NT2/D1 (cell line): ENCODE measurements around the gene SLC41A1.

Experiments
- DNase-seq: peaks from one replicate; pipeline ENCODE4 v3.0.0-alpha.2; 2011; ENCODE audit warnings: low read depth, low spot score
- H3K27me3 ChIP-seq: 2 replicates; pipeline ENCODE4 v1.6.0; 2011; ENCODE audit warnings: mild to moderate bottlenecking; ENCODE audit not compliant: insufficient read length, insufficient read depth
- H3K36me3 ChIP-seq: 2 replicates; pipeline ENCODE4 v1.6.1; 2011; ENCODE audit warnings: mild to moderate bottlenecking, low read length, mixed read lengths; ENCODE audit not compliant: insufficient read depth, insufficient read length
- H3K4me1 ChIP-seq: 2 replicates; pipeline ENCODE4 v1.5.1; 2011; ENCODE audit not compliant: insufficient read depth, insufficient read length
- H3K4me3 ChIP-seq: 2 replicates; pipeline ENCODE4 v1.5.1; 2011; ENCODE audit warnings: low read depth; ENCODE audit not compliant: insufficient read length
- H3K9ac ChIP-seq: 2 replicates; pipeline ENCODE4 v1.6.0; 2011; ENCODE audit warnings: low read depth; ENCODE audit not compliant: insufficient read length
- H3K9me3 ChIP-seq: 2 replicates; pipeline ENCODE4 v1.5.1; 2011; ENCODE audit warnings: mild to moderate bottlenecking, low read length; ENCODE audit not compliant: insufficient read depth
- SUZ12 ChIP-seq: IDR thresholded peaks from 2 replicates; pipeline ENCODE4 v1.6.1; 2011; ENCODE audit not compliant: insufficient read length, insufficient read depth; ENCODE audit errors: extremely low read depth
- YY1 ChIP-seq: IDR thresholded peaks from 2 replicates; pipeline ENCODE4 v1.6.1; 2011; ENCODE audit not compliant: insufficient read length, insufficient read depth
- ZNF274 ChIP-seq: IDR thresholded peaks from 2 replicates; pipeline ENCODE4 v1.6.1; 2011; ENCODE audit warnings: mild to moderate bottlenecking, low read depth, low read length

SLC41A1 gene

DNA sequence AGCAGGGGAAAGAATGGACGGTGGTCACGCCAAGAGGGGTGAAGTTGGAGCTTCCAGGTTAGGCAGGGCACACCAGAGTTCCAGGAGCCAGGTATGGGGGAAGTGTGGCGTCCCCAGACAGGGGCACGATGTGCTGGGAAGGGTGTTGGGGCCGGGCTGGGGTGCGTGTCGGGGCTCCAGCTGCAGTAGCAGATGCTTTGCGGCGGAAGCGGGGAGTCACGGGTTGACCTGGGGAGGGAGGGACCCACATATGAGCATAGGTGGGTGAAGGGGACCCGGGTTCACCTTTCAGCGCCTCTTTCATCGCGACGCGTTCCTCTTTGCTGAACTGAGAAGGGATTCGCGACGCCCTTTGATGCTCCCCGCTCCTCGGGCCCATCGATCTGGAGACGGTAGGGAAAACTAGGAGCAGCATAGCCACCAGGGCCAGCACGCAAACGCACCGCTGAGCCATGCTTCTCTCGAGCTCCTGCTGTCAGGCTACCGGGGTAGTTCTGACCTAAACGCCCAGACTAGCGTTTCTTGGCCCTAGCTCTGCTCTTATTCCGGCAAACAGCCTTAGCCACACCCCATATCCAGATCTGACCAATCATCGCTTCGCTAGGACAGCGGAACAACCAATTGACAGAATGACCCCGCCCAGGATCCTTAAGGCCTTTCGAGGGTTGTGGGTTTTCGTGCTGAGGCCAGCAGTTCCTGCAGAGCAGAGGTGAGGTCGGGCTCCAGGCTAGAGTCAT, 36.8 kb upstream of the SLC41A1 start, which contains the start of gene PM20D1:
PM20D1 (minus strand) TSS at position 514 of the 737 bp plus-strand sequence; CDS start at position 454, 60 bp downstream.
- peaks cover 14% of the 10 kb centered on the region for H3K9me3 ChIP-seq
- H3K4me3 ChIP-seq: no peak within 1 kb of the TSS
- no peak within 1 kb of the TSS for H3K9ac ChIP-seq
- no peaks in the 10 kb centered on the region for H3K36me3 ChIP-seq
- no peaks in the 10 kb centered on the region for H3K27me3 ChIP-seq
- H3K4me1 ChIP-seq: no peaks in the 10 kb centered on the region
- TF ChIP-seq YY1 (no peak), ZNF274 (no peak), SUZ12 (no peak)
- DNase-seq: no peak

GRCh38 chr1:205843036-205843859, 30.2 kb upstream of the SLC41A1 start:
- no peak for TF ChIP-seq ZNF274
- no peak for TF ChIP-seq SUZ12
- no peak for TF ChIP-seq YY1
- Histone ChIP-seq H3K27me3 (no peaks in the 10 kb centered on the region), H3K4me1 (peaks cover 4% of the 10 kb centered on the region), H3K4me3 (no peak overlapping the region), H3K9me3 (no peaks in the 10 kb centered on the region), H3K36me3 (no peaks in the 10 kb centered on the region), H3K9ac (no peak overlapping the region)
- no peak for DNase-seq

DNA sequence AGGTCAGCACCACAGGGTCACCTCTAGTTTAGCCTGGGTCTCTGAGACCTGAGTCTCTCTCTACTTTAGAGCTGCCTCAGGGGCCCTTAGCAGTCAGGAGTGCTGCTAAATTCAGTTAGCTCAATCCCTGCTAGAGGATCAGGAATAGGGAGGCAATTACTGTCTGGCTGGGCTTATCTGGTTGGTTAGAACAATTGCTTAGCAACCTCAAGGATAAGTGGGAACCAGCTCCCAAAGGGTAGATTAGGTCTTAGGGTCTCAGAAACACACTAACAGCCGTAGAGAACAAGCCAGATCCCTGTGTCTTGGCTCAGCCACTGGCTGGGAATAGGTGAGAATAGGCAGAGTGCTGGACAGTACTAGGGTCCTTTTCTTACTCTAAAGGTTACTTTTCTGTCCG, 29.2 kb upstream of the SLC41A1 start:
- TF ChIP-seq ZNF274: no peak
- H3K4me1 ChIP-seq: peaks cover 4% of the 10 kb centered on the region
- no peaks in the 10 kb centered on the region for H3K36me3 ChIP-seq
- DNase-seq: no peak
- no peaks in the 10 kb centered on the region for H3K9me3 ChIP-seq
- H3K27me3 ChIP-seq: no peaks in the 10 kb centered on the region
- no peak overlapping the region for H3K9ac ChIP-seq
- no peak overlapping the region for H3K4me3 ChIP-seq

GRCh38 chr1:205840146-205840923, 27.3 kb upstream of the SLC41A1 start:
- Histone ChIP-seq H3K27me3 (no peaks in the 10 kb centered on the region), H3K4me3 (no peak overlapping the region), H3K36me3 (no peaks in the 10 kb centered on the region), H3K9ac (no peak overlapping the region), H3K4me1 (peaks cover 4% of the 10 kb centered on the region), H3K9me3 (no peaks in the 10 kb centered on the region)
- no peak for DNase-seq
- no peak for TF ChIP-seq YY1
- TF ChIP-seq ZNF274: no peak
- TF ChIP-seq SUZ12: no peak

DNA sequence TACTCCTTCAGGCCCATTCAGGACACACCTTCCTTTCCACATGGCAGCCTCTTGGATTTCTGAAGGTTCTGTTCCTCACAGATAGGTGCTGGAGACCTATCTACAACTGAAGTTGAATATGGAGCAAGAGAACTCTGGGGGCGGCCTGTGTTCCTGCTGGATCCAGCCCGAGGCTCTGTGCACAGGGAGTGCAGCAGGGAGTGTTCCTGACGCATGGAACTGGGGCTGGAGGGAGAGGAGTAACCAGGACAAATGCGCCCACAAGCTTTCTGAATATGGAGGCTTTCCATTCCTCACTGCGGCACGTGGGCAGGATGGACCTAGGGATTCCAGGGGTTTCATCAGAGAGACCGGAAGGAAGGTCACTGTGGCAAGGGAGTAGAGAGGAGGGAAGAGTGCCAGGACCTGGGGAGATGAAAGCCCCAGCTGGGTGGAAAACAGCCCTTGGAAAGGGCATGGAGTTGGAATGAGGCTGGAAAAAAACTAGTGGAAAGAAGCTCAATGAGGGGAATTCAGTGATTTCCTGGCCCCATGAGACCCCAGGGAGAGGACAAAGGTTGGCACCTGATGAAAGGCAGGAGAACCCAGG, 24.5 kb upstream of the SLC41A1 start:
- Histone ChIP-seq H3K4me3 (no peak overlapping the region), H3K9me3 (no peaks in the 10 kb centered on the region), H3K9ac (no peak overlapping the region), H3K36me3 (no peaks in the 10 kb centered on the region), H3K27me3 (no peaks in the 10 kb centered on the region), H3K4me1 (peaks cover 4% of the 10 kb centered on the region)
- no peak for DNase-seq
- TF ChIP-seq SUZ12 (no peak), YY1 (no peak), ZNF274 (no peak)

GRCh38 chr1:205834751-205835150, 21.8 kb upstream of the SLC41A1 start:
- Histone ChIP-seq H3K9ac (no peak overlapping the region), H3K4me1 (no peaks in the 10 kb centered on the region), H3K36me3 (no peaks in the 10 kb centered on the region), H3K4me3 (no peak overlapping the region), H3K27me3 (no peaks in the 10 kb centered on the region), H3K9me3 (no peaks in the 10 kb centered on the region)
- no peak for DNase-seq
- TF ChIP-seq ZNF274 (no peak), YY1 (no peak), SUZ12 (no peak)

- no peaks in the 10 kb centered on the region for H3K9me3 ChIP-seq
- DNase-seq: no peak
- no peaks in the 10 kb centered on the region for H3K36me3 ChIP-seq
- TF ChIP-seq ZNF274: no peak
- TF ChIP-seq YY1: no peak
- no peak for TF ChIP-seq SUZ12
- H3K27me3 ChIP-seq: no peaks in the 10 kb centered on the region
- no peak overlapping the region for H3K9ac ChIP-seq
- no peak overlapping the region for H3K4me3 ChIP-seq
- H3K4me1 ChIP-seq: peaks cover 6% of the 10 kb centered on the region
These were observed 19.3 kb upstream of the SLC41A1 start for GRCh38 chr1:205832326-205832751.
